Smooth muscle cell (in vitro differentiated cells): ENCODE data around the gene FBXO31. TPM values are rescaled to one million over a fixed set of nuclear protein-coding genes. Genes with fewer than 3 reads are reported as not detected.

ENCODE experiments used
- DNase-seq: peaks from one replicate; lab custom pipeline; 2025; ENCODE audit not compliant: unreplicated experiment; lab: John Stamatoyannopoulos, UW
- H2AFZ ChIP-seq: fragments of 200-600 bp; sonication (generic); 2 replicates; pipeline ENCODE4 v1.6.0; 2016; ENCODE audit warnings: antibody characterized with exemption, low read depth, mild to moderate bottlenecking
- H3F3A ChIP-seq: fragments of 200-600 bp; sonication (generic); 2 replicates; pipeline ENCODE4 v1.6.0; 2017; ENCODE audit warnings: antibody characterized with exemption, low read depth
- H3K27ac ChIP-seq: fragments of 200-600 bp; sonication (generic); 2 replicates; pipeline ENCODE4 v1.5.1; 2016; ENCODE audit warnings: low read depth, mild to moderate bottlenecking
- H3K27me3 ChIP-seq: fragments of 200-600 bp; sonication (generic); 2 replicates; pipeline ENCODE4 v1.6.1; 2016; ENCODE audit warnings: low read depth, mild to moderate bottlenecking
- H3K36me3 ChIP-seq: fragments of 200-600 bp; sonication (generic); 2 replicates; pipeline ENCODE4 v1.5.1; 2016; ENCODE audit warnings: low read depth
- H3K4me1 ChIP-seq: fragments of 200-600 bp; sonication (generic); 2 replicates; pipeline ENCODE4 v1.5.1; 2016; ENCODE audit warnings: low read depth
- H3K4me2 ChIP-seq: fragments of 200-600 bp; sonication (generic); 2 replicates; pipeline ENCODE4 v1.6.0; 2016; ENCODE audit warnings: mild to moderate bottlenecking
- H3K4me3 ChIP-seq: fragments of 200-600 bp; sonication (generic); 2 replicates; pipeline ENCODE4 v1.5.1; 2016; ENCODE audit warnings: mild to moderate bottlenecking
- H3K79me2 ChIP-seq: fragments of 200-600 bp; sonication (generic); 2 replicates; pipeline ENCODE4 v1.6.0; 2016; ENCODE audit warnings: low read depth, mild to moderate bottlenecking
- H3K9ac ChIP-seq: fragments of 200-600 bp; sonication (generic); 2 replicates; pipeline ENCODE4 v1.6.0; 2016; ENCODE audit warnings: low read depth
- H3K9me3 ChIP-seq: fragments of 200-600 bp; sonication (generic); replicated peaks from 2 replicates; pipeline ENCODE4 v1.5.1; 2016; ENCODE audit warnings: low read depth
- H4K20me1 ChIP-seq: fragments of 200-600 bp; sonication (generic); 2 replicates; pipeline ENCODE4 v1.6.0; 2016; ENCODE audit warnings: low read depth
- WGBS: methylation state at CpG from one replicate; pipeline ENCODE4 v1.1.7; 2016; ENCODE audit warnings: low lambda C conversion rate; 5-methylcytosine and 5-hydroxymethylcytosine counted together
- polyA plus RNA-seq: library from polyadenylated mRNA; unstranded; fragments of >200 nt; fragmentation: Nextera tagmentation; extraction: Ambion mirVana; gene quantifications from 2 replicates; pipeline ENCODE4 v1.2.1, GENCODE V29; 2016
- total RNA-seq: library from RNA; depleted of rRNA; stranded (reverse); fragments of >200 nt; gene quantifications from 2 replicates; pipeline ENCODE4 v1.2.3, GENCODE V29; 2014
- TF ChIP-seq, protein P1 (sequence below): fragments of 200-600 bp; sonication (generic); IDR thresholded peaks from 2 replicates; pipeline ENCODE4 v1.5.1; 2017; ENCODE audit warnings: borderline replicate concordance, mild to moderate bottlenecking, antibody characterized with exemption; ENCODE audit not compliant: insufficient read depth, poor library complexity, severe bottlenecking

The FBXO31 gene
- total and polyA plus RNA-seq, 2 experiments from 2014 or later: 13.9 to 25.6 TPM

DNA sequence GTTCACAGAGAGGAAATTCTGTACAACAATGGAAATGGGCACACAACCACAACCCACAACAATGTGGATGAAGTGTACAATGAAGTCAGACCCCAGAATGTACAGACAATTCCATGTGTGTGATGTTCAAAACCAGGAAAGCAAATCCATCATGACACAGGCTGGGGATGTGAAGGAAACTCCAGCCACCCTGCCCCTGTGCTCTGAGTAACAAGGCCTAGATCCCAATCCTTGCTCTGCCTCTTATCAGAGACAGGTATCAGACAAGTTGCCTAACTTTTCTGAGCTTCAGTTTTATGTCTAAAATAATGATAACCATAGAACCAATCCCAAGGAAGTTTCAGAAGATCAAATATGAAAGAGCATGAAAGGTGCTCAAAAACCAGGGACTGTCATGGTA, 64.6 kb downstream of the FBXO31 start:
- H2AFZ ChIP-seq: no peak overlapping the region
- no peak for DNase-seq
- H3K4me1 ChIP-seq: peaks cover 10% of the 10 kb centered on the region
- no peaks in the 10 kb centered on the region for H3K9me3 ChIP-seq
- H3K27me3 ChIP-seq: no peaks in the 10 kb centered on the region
- TF ChIP-seq, protein P1, sequence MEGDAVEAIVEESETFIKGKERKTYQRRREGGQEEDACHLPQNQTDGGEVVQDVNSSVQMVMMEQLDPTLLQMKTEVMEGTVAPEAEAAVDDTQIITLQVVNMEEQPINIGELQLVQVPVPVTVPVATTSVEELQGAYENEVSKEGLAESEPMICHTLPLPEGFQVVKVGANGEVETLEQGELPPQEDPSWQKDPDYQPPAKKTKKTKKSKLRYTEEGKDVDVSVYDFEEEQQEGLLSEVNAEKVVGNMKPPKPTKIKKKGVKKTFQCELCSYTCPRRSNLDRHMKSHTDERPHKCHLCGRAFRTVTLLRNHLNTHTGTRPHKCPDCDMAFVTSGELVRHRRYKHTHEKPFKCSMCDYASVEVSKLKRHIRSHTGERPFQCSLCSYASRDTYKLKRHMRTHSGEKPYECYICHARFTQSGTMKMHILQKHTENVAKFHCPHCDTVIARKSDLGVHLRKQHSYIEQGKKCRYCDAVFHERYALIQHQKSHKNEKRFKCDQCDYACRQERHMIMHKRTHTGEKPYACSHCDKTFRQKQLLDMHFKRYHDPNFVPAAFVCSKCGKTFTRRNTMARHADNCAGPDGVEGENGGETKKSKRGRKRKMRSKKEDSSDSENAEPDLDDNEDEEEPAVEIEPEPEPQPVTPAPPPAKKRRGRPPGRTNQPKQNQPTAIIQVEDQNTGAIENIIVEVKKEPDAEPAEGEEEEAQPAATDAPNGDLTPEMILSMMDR: no peak
- no peaks in the 10 kb centered on the region for H3K36me3 ChIP-seq
- H3K4me2 ChIP-seq: no peak overlapping the region
- H3F3A ChIP-seq: peaks cover 4% of the 10 kb centered on the region
- no peak overlapping the region for H3K9ac ChIP-seq
- H3K79me2 ChIP-seq: peaks cover 15% of the 10 kb centered on the region
- no peaks in the 10 kb centered on the region for H4K20me1 ChIP-seq
- no peak overlapping the region for H3K4me3 ChIP-seq
- peak overlapping the region; percentile 7 for H3K27ac ChIP-seq

DNA sequence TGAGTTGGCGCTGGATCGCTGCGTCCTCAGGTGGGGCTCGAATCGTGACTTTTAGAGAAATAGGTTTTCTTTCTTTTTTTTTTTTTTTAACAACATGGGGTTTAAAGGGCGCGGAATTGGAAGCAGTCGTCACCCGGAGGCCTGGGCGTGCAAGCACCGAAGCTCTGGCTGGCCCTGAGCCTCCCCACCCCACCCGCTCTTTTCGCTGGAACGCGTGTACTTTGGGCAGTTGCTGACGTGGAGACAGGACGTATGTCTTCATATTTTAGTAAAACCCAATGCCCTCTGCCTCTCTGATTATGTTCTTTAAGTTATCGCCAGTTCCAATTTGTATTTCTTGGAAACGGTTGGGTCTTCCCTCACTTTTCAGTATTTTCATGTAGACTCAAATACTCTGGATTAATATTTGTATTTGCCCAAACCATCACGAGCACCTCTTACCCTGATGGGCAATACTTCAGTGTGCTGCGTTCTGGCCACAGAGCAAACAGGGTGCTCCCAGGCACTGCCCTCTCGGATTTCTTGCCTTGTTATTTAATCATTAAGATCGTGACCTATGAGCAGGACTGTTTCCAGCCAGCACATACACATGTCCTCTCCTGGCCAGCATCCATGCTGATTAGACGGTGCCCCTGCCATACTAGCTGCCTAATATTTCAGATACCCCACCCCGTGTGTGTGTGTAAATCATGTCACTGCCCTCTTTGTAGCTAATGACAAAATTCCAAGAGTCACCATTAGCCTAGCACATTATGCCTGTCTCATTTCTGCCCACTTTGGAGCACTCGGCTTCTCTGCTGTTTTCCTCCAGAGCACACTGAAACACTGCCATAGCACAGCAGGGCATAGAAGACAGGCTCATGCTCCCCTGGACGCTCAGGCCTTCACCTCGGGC, 65.6 kb downstream of the FBXO31 start:
- DNase-seq: no peak
- WGBS: 15% methylated on average over 28 of the region's 28 CpGs
- H3K79me2 ChIP-seq: peaks cover 15% of the 10 kb centered on the region

DNA sequence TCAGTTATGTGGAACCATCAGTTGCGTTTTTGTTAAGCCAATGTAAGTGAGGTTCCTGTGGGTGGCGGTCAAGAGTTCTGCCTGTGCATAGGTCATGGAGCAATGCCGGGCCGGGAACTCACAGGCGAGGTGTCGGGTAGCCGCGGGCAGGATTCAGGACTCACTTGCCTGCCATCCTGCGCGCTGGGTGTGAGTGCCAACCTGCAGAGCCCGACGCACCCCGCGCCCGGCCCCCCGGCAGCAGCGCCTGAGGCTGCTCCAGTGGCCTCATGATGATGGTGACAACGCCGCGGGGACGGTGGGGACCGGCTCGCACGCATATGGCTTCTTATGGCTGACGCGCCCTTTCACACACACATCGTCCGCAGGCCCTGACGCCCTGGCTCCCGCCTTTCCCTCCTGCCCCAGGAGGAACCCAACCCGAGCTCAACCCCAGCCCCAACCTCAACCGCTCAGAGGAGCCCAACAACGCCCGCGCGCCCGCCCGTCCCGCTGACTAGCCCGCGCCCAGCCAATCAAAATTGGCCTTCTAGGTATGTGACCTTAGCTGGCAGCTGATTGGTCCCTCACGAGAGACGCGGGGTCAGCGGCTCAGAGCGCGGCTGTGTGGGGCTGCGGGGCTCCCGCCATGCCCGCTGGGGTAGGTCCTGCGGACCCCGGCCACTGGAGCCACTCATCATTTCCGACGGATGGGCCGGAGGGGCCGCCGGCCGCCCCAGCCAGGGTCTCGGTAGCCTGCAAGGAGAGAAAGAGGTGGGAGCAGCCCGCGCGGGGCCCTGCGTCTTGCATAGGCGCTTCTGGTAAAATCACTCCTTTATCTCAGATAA, 66.4 kb downstream of the FBXO31 start, which contains the start of gene C16orf95:
C16orf95 (minus strand) TSS at position 470 of the 827 bp plus-strand sequence; CDS start at position 320, 150 bp downstream.
- H3K4me2 ChIP-seq: peak within 1 kb of the TSS; percentile 94
- H3K9me3 ChIP-seq: no peaks in the 10 kb centered on the region
- peak within 1 kb of the TSS; percentile 98 for H3K4me3 ChIP-seq
- TF ChIP-seq, protein P1: peak; percentile 34
- no peaks in the 10 kb centered on the region for H3K27me3 ChIP-seq
- peak within 1 kb of the TSS; percentile 81 for H3K27ac ChIP-seq
- under 1% methylated on average over 63 of the region's 64 CpGs for WGBS
- H3K36me3 ChIP-seq: no peaks in the 10 kb centered on the region
- no peaks in the 10 kb centered on the region for H4K20me1 ChIP-seq
- peaks cover 4% of the 10 kb centered on the region for H3F3A ChIP-seq
- H3K4me1 ChIP-seq: peaks cover 10% of the 10 kb centered on the region
- H3K79me2 ChIP-seq: peaks cover 15% of the 10 kb centered on the region
- H3K9ac ChIP-seq: peak within 1 kb of the TSS; percentile 97
- peak within 1 kb of the TSS; percentile 99 for H2AFZ ChIP-seq
- DNase-seq: peak; percentile 85

More for the DNA sequence above, 65.6 kb downstream of the FBXO31 start:
- Histone ChIP-seq H3K36me3 (no peaks in the 10 kb centered on the region), H3K9ac (peak overlapping the region; percentile 97), H3F3A (peaks cover 4% of the 10 kb centered on the region), H4K20me1 (no peaks in the 10 kb centered on the region), H3K27me3 (no peaks in the 10 kb centered on the region), H3K27ac (peak overlapping the region; percentile 81), H2AFZ (peak overlapping the region; percentile 99), H3K4me3 (peak overlapping the region; percentile 98), H3K4me2 (peak overlapping the region; percentile 94), H3K9me3 (no peaks in the 10 kb centered on the region), H3K4me1 (peaks cover 10% of the 10 kb centered on the region)
- TF ChIP-seq, protein P1: peak; percentile 4
